Activated CD4-positive, alpha-beta T cell treated with anti-CD3 and anti-CD28 coated beads, Interleukin-2, amount 10 ng/mL, durations not matched to agents 24 days and 14 days (primary cell): ENCODE data around the gene SLCO4A1. TPM values are rescaled to one million over a fixed set of nuclear protein-coding genes. Genes with fewer than 3 reads are reported as not detected.

Experiments used
- DNase-seq: peaks from one replicate; pipeline ENCODE4 v3.0.0; 2022
- H3K27ac Mint-ChIP-seq: one replicate; pipeline ENCODE4 v1.8.0; 2022; ENCODE audit warnings: mild to moderate bottlenecking, mixed read lengths
- H3K27me3 Mint-ChIP-seq: one replicate; pipeline ENCODE4 v1.8.0; 2022; ENCODE audit warnings: mixed read lengths
- H3K36me3 Mint-ChIP-seq: one replicate; pipeline ENCODE4 v1.8.0; 2022; ENCODE audit warnings: low read depth, mild to moderate bottlenecking, mixed read lengths
- H3K4me1 Mint-ChIP-seq: one replicate; pipeline ENCODE4 v1.8.0; 2021; ENCODE audit warnings: mixed read lengths
- H3K4me3 Mint-ChIP-seq: one replicate; pipeline ENCODE4 v1.8.0; 2022; ENCODE audit warnings: mild to moderate bottlenecking, moderate library complexity, mixed read lengths
- H3K9me3 Mint-ChIP-seq: one replicate; pipeline ENCODE4 v1.8.0; 2021; ENCODE audit warnings: mixed read lengths
- intact Hi-C: fragments of 100-400 bp; cut with micrococcal nuclease; formaldehyde crosslinking; loops from one replicate; pipeline ENCODE4 v1.15.1; 2023
- total RNA-seq: library from RNA; stranded (reverse); gene quantifications from 2 replicates; pipeline ENCODE4 v1.2.3, GENCODE V29; 2022

The SLCO4A1 gene
- total RNA-seq, 1 donor from 2014 or later = 67.3 TPM

GRCh38 chr20:62685781-62686555 lies 43.7 kb downstream of the SLCO4A1 start:
- Mint-ChIP-seq H3K27ac (peak overlapping the region; percentile 26), H3K4me1 (peaks cover 7% of the 10 kb centered on the region), H3K27me3 (peaks cover 5% of the 10 kb centered on the region), H3K36me3 (no peaks in the 10 kb centered on the region), H3K4me3 (peak overlapping the region; percentile 7), H3K9me3 (no peaks in the 10 kb centered on the region)
- peak; percentile 71 for DNase-seq
- intact Hi-C loops = no loop called here

GRCh38 chr20:62686869-62687830 lies 44.8 kb downstream of the SLCO4A1 start:
- Mint-ChIP-seq H3K27ac (no peak overlapping the region), H3K4me3 (no peak overlapping the region), H3K27me3 (peaks cover 5% of the 10 kb centered on the region), H3K9me3 (no peaks in the 10 kb centered on the region), H3K36me3 (no peaks in the 10 kb centered on the region), H3K4me1 (peaks cover 7% of the 10 kb centered on the region)
- DNase-seq = no peak
- intact Hi-C loops = no loop called here

- Mint-ChIP-seq H3K4me3 (no peak overlapping the region), H3K27ac (no peak overlapping the region), H3K36me3 (no peaks in the 10 kb centered on the region), H3K27me3 (peaks cover 8% of the 10 kb centered on the region), H3K9me3 (no peaks in the 10 kb centered on the region), H3K4me1 (peaks cover 7% of the 10 kb centered on the region)
- intact Hi-C loops = no loop called here
- DNase-seq = no peak
Measured at GRCh38 chr20:62688083-62688482, 45.8 kb downstream of the SLCO4A1 start.

- H3K4me1 Mint-ChIP-seq = peaks cover 7% of the 10 kb centered on the region
- no peak for DNase-seq
- H3K27ac Mint-ChIP-seq = no peak overlapping the region
- no peaks in the 10 kb centered on the region for H3K9me3 Mint-ChIP-seq
- intact Hi-C loops = no loop called here
- peaks cover 8% of the 10 kb centered on the region for H3K27me3 Mint-ChIP-seq
- H3K36me3 Mint-ChIP-seq = no peaks in the 10 kb centered on the region
- no peak overlapping the region for H3K4me3 Mint-ChIP-seq
Measured at GRCh38 chr20:62688855-62689460, 46.7 kb downstream of the SLCO4A1 start.

- Mint-ChIP-seq H3K4me1 (peaks cover 7% of the 10 kb centered on the region), H3K27me3 (peaks cover 8% of the 10 kb centered on the region), H3K36me3 (no peaks in the 10 kb centered on the region), H3K27ac (no peak overlapping the region), H3K9me3 (no peaks in the 10 kb centered on the region), H3K4me3 (no peak overlapping the region)
- no peak for DNase-seq
- intact Hi-C loops = no loop called here
Measured at GRCh38 chr20:62689861-62690260, 47.6 kb downstream of the SLCO4A1 start.

GRCh38 chr20:62690261-62690820 lies 48.0 kb downstream of the SLCO4A1 start:
- Mint-ChIP-seq H3K27me3 (peaks cover 10% of the 10 kb centered on the region), H3K4me3 (no peak overlapping the region), H3K27ac (no peak overlapping the region), H3K9me3 (no peaks in the 10 kb centered on the region), H3K4me1 (peaks cover 7% of the 10 kb centered on the region), H3K36me3 (no peaks in the 10 kb centered on the region)
- intact Hi-C loops = no loop called here
- DNase-seq = no peak

GRCh38 chr20:62691487-62691886 lies 49.2 kb downstream of the SLCO4A1 start:
- Mint-ChIP-seq H3K4me3 (no peak overlapping the region), H3K36me3 (no peaks in the 10 kb centered on the region), H3K27ac (no peak overlapping the region), H3K4me1 (no peaks in the 10 kb centered on the region), H3K27me3 (peaks cover 10% of the 10 kb centered on the region), H3K9me3 (no peaks in the 10 kb centered on the region)
- DNase-seq = no peak
- intact Hi-C loops = no loop called here

- H3K36me3 Mint-ChIP-seq = no peaks in the 10 kb centered on the region
- intact Hi-C loops = no loop called here
Measured at GRCh38 chr20:62692176-62692575, 49.9 kb downstream of the SLCO4A1 start.

GRCh38 chr20:62692801-62693523 lies 50.7 kb downstream of the SLCO4A1 start:
- DNase-seq = no peak
- H3K27me3 Mint-ChIP-seq = peaks cover 12% of the 10 kb centered on the region
- H3K4me1 Mint-ChIP-seq = no peaks in the 10 kb centered on the region
- no peaks in the 10 kb centered on the region for H3K9me3 Mint-ChIP-seq
- H3K36me3 Mint-ChIP-seq = no peaks in the 10 kb centered on the region
- intact Hi-C loops = no loop called here
- no peak overlapping the region for H3K4me3 Mint-ChIP-seq
- no peak overlapping the region for H3K27ac Mint-ChIP-seq

More at GRCh38 chr20:62692176-62692575, 49.9 kb downstream of the SLCO4A1 start:
- no peaks in the 10 kb centered on the region for H3K4me1 Mint-ChIP-seq
- H3K27me3 Mint-ChIP-seq = peaks cover 11% of the 10 kb centered on the region
- no peaks in the 10 kb centered on the region for H3K9me3 Mint-ChIP-seq
- no peak overlapping the region for H3K4me3 Mint-ChIP-seq
- H3K27ac Mint-ChIP-seq = no peak overlapping the region
- no peak for DNase-seq

- intact Hi-C loops = no loop called here
- Mint-ChIP-seq H3K27ac (no peak overlapping the region), H3K4me1 (no peaks in the 10 kb centered on the region), H3K4me3 (no peak overlapping the region), H3K9me3 (no peaks in the 10 kb centered on the region), H3K27me3 (peaks cover 13% of the 10 kb centered on the region), H3K36me3 (no peaks in the 10 kb centered on the region)
- DNase-seq = no peak
Measured at GRCh38 chr20:62693524-62693922, 51.2 kb downstream of the SLCO4A1 start.

GRCh38 chr20:62694106-62694505 lies 51.8 kb downstream of the SLCO4A1 start:
- Mint-ChIP-seq H3K9me3 (no peaks in the 10 kb centered on the region), H3K36me3 (no peaks in the 10 kb centered on the region), H3K27ac (no peak overlapping the region), H3K4me3 (no peak overlapping the region), H3K4me1 (no peaks in the 10 kb centered on the region), H3K27me3 (peaks cover 13% of the 10 kb centered on the region)
- DNase-seq = no peak
- intact Hi-C loops = no loop called here

- no peaks in the 10 kb centered on the region for H3K9me3 Mint-ChIP-seq
- H3K4me1 Mint-ChIP-seq = no peaks in the 10 kb centered on the region
- intact Hi-C loops = no loop called here
- no peak for DNase-seq
- H3K27ac Mint-ChIP-seq = no peak overlapping the region
- H3K4me3 Mint-ChIP-seq = no peak overlapping the region
- H3K36me3 Mint-ChIP-seq = no peaks in the 10 kb centered on the region
- peaks cover 13% of the 10 kb centered on the region for H3K27me3 Mint-ChIP-seq
Measured at GRCh38 chr20:62694868-62695267, 52.6 kb downstream of the SLCO4A1 start.
